ENCODE data around the gene APP.

Gene APP

GRCh38 chr21:26068776-26069175 is 101.8 kb downstream of the APP start:
- no peak for DNase-seq (ENCODE audit: extremely low read depth, low read depth)
- no peak overlapping the region for H3K4me3 ChIP-seq (replicated peaks; ENCODE audit: low read depth, low read length)
- TF ChIP-seq CTCF (IDR thresholded peaks at IDR 0.05; ENCODE audit: low read depth, low read length, missing control alignments): no peak

DNA sequence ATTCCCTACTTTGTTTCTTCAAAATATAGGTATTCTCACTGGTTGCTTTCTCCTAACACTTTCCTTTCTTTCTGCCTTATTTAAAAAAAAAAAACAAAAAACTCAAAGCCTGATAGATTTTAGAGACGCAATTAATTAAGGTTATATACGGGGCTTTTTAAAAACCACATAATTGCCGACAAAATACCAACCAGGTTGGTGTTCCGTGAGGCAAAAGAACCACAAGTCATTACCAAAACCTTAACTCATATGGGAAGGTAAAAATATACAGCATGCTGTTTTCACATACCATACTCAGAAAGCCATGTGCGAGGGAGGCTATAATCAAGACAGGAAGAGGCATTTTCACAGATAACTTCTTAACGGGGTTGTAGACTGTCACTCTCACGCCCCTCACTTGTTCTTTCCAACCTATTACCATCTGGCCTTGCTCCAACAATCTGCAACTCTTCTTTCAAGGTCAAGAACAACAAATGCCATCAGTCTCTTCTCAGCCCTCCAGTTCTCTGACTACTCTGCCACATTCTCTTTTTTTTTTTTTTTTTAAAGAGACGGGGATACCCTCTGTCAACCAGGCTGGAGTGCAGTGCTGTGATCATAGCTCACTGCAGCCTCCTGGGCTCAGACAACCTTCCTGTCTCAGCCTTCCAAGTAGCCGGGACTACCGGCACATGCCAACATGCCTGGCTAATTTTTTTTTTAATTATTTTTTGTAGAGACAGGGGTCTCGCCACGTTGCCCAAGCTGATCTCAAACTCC is 102.6 kb downstream of the APP start:
- DNase-seq (ENCODE audit: extremely low read depth, low read depth): no peak
- TF ChIP-seq CTCF (IDR thresholded peaks at IDR 0.05; ENCODE audit: low read depth, low read length, missing control alignments): no peak
- H3K4me3 ChIP-seq (replicated peaks; ENCODE audit: low read depth, low read length): no peak overlapping the region

DNA sequence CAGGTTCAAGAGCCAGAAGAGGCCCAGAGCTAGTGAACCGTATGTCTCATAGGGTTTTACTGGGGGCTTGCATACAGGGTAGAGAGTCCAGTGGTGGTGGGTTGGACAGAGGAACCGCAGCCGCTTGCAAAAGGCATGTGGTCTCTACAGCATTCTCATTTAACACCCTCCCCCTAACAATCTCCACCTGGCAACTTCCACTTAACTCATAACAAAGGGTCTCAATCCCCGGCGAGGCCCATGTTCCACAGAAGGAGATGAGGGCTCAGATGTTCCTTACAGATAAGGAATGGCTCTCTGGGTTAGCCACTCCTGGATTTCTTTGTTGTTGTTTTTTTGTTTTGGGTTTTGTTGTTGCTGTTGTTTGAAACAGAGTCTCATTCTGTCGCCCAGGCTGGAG is 106.1 kb downstream of the APP start:
- no peak for TF ChIP-seq CTCF (IDR thresholded peaks at IDR 0.05; ENCODE audit: low read depth, low read length, missing control alignments)
- no peak overlapping the region for H3K4me3 ChIP-seq (replicated peaks; ENCODE audit: low read depth, low read length)
- no peak for DNase-seq (ENCODE audit: extremely low read depth, low read depth)

GRCh38 chr21:26061437-26061836 is 109.1 kb downstream of the APP start:
- no peak for DNase-seq (ENCODE audit: extremely low read depth, low read depth)
- H3K4me3 ChIP-seq (replicated peaks; ENCODE audit: low read depth, low read length): no peak overlapping the region
- TF ChIP-seq CTCF (IDR thresholded peaks at IDR 0.05; ENCODE audit: low read depth, low read length, missing control alignments): no peak

DNA sequence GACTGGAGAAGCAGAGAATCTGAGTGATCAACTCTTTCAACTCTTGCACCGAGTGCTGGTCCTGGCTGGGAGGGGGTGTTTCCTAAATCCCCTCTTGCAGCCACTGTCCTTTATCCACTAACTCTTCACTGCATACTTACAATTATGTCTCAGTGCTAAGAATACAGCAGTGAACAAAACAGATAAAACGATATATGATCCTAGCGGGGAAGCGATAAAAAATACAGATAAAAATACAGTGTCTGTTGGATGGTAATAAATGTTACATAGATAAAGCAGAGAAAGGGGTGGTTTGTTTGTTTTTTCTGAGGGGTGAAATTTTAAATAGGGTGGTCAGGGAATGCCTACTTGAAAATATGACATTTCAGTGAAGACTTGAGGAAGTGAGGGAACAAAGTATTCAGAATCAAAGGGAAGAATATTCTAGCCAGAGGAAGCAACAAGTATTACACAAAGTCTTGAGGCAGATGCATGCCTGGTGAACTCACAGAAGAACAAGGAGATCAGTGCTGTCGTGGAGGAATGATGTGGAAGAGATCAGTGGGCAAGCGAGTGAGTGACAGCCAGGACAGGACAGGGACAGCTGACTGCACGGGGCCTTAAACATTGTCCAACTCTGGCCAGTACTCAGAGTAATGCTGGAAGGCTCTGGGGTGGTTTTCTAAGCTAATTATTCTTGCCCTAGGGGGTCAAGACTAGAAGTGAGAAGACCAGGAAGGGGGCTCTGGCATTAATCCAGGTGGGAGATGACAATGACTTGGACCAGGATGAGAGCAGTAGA is 110.0 kb downstream of the APP start:
- no peak for DNase-seq (ENCODE audit: extremely low read depth, low read depth)
- no peak overlapping the region for H3K4me3 ChIP-seq (replicated peaks; ENCODE audit: low read depth, low read length)
- TF ChIP-seq CTCF (IDR thresholded peaks at IDR 0.05; ENCODE audit: low read depth, low read length, missing control alignments): no peak

DNA sequence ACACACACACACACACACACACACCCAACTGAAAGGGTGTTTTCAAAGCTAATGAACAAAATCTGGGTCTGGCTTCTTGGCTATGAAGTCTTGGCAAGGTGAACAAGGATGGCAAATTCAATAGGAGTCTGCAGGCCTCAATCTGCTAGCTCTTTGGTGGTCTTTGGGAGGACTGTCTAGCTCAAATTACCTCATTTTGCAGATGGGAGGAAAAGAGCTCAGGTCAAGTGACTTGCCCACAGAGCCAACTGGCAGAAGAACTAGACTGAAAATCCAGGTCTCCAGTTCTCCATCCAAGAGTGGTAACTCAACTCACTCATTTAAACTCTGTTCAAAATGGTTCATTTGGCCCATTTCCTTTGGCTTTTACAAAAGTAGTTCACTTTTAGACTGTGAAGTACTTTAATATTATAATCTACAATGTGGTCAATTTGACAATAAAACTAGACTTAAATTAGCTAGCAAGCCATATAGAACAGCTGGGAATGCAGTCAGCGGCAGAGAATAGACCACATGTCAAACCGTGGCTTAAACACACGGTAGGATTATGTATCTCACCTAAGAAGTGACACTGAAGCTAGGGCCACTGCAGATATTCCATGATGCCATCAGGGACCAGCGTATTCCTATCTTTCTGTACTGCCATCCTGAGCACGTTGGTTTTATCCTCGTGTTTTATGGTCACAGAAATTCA is 112.9 kb downstream of the APP start:
- TF ChIP-seq CTCF (IDR thresholded peaks at IDR 0.05; ENCODE audit: low read depth, low read length, missing control alignments): no peak
- no peak overlapping the region for H3K4me3 ChIP-seq (replicated peaks; ENCODE audit: low read depth, low read length)
- DNase-seq (ENCODE audit: extremely low read depth, low read depth): no peak
